Esophagus muscularis mucosa (tissue), 3 donors: ENCODE measurements around the gene PET117.

Experiments
- CTCF ChIP-seq, 3 experiments: fragments of 200-600 bp in 2 of 3; fragments of 450-650 bp in 1 of 3; sonication (generic) in 2 of 3; IDR thresholded peaks; one replicate each; pipeline ENCODE4 v1.5.1; 2017 to 2019; ENCODE audit warnings: antibody characterized with exemption in 3 of 3, mild to moderate bottlenecking in 2 of 3, moderate library complexity in 1 of 3
- POLR2A ChIP-seq: fragments of 450-650 bp; IDR thresholded peaks from one replicate; pipeline ENCODE4 v1.6.1; 2017; ENCODE audit warnings: antibody characterized with exemption, moderate library complexity, mild to moderate bottlenecking, low read depth

- TF ChIP-seq CTCF (IDR thresholded peaks at IDR 0.05): no peak
- TF ChIP-seq POLR2A: no peak
Measured at GRCh38 chr20:18094191-18094590, 43.5 kb upstream of the PET117 start.
